HG03066 (cell line): ENCODE measurements around the gene FEM1C.

Experiments used
- ATAC-seq: cut with Tn5 transposase; IDR thresholded peaks from one replicate; pipeline ENCODE4 v1.9.1; 2021; ENCODE audit warnings: low read depth; ENCODE audit not compliant: unreplicated experiment

Gene FEM1C

DNA sequence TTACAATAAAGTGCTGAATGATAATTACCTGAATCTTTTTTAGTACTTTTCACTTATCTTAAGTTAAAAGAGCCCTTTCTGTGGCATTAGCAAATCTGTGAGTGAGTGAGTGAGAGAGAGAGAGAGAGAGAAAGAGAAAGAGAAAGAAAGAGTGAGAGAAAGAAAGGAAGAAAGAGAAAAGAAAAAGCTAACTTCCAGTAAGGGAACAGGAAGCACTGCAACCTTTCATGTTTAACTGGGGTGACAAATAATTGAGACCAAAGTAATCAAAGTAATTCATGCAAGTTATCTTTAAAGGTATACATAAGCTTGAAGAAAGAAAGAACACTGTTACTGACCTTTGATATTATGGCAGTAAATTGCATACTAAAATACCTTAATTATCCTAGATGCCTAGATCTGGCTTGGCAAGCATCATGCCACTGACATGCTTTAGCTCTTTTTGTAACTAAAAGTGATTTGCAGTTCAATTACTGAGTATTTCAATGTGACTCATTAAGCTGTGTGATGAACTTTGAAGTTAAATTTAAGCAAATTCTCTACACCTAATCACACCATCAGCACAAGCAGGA lies 21.7 kb downstream of the FEM1C start:
- no peak for ATAC-seq

DNA sequence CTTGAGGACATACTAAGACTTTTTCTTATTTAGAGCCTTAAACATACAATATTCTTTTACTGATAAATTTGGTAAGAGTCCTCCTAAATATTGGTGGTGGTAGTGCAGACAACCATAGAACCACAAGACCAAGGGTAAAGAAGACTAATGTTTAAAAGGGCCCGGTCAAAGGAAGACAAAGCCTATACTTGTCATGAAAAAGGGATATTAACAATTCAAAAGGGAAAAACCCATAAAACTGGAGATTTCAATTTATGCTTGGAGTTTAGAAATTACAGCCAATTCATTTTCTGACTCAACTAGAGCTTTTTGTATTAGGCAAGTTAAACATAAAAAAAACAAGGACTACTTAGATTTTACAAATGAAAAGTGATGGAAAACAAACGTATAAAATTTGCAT lies 24.4 kb downstream of the FEM1C start:
- no peak for ATAC-seq

- ATAC-seq = no peak
Measured at GRCh38 chr5:115516372-115516771, 28.2 kb downstream of the FEM1C start.

DNA sequence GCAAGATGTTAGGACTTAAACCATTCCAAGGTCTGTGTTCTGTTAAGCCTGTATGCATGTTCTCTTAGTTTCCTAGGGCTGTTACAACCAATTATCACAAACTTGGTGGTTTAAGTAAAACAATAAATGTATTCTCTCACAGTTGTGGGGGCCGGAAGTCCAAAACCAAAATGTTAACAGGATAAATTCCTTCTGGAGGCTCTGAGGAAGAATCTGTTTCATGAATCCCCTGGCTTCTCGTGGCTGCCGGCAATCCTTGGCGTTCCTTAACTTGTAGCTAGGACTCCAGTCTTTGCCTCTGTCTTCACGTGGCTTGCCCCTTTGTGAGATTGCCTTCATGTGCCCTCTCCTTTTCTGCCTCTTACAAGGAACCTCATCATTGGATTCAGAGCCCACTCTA lies 30.4 kb downstream of the FEM1C start:
- no peak for ATAC-seq

DNA sequence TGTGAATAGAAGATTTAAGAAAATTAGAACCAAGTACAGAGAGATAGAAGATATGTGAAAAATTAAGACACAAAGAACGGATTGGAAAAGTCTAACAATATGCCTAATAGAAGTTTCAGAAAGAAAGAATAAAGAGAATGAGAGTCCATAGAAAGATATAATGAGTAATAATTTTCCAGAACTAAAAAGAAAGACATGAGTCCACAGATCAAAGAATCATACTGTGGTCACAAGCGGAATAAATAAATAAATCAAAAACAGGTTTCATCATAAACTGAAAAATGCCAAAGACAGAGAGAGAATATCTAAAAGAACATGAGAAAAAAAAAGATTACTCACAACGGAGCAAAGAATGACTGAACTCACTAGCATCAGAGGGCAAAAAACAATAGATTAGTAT lies 32.9 kb downstream of the FEM1C start:
- no peak for ATAC-seq

DNA sequence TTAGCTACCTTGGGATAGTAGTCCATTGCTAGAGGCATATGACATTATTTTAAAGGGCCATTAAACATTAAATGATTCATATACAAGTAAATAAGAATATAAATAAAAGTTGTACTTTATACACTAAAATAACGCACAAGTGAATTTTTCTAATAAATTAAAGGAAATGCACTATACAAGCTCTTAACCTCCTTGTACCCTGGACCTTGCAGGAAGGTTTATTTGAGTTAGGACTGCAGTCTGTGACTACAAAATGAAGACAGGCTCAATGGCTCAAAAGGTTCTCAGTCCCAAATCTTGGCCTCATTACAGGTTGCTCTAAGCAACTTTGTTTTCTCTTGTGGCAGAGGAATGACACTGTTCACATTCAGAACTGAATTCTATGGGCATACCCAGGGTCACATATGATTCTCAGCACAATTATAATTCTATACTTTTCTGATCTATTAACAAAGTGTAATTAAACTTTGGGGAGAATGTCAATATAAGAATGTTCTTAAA lies 34.4 kb downstream of the FEM1C start:
- ATAC-seq = no peak

DNA sequence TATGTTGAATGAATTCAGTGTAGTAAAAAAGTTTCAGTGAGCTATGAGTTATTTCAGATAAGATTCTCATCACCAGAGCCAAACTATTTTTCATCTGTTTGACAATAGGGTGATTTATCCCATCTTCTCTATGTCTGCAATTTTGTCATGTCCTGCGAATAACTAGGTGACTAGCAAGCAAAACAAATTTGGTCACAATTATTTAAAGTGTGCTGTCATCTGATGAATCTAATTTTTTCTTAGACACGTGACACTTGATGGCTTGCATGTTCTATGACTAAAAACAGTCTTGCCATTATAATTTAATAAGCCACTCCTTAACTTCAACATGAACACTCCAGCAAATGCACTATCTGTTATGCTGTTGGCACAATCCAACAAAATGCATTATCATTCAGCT lies 35.0 kb downstream of the FEM1C start:
- ATAC-seq = no peak

DNA sequence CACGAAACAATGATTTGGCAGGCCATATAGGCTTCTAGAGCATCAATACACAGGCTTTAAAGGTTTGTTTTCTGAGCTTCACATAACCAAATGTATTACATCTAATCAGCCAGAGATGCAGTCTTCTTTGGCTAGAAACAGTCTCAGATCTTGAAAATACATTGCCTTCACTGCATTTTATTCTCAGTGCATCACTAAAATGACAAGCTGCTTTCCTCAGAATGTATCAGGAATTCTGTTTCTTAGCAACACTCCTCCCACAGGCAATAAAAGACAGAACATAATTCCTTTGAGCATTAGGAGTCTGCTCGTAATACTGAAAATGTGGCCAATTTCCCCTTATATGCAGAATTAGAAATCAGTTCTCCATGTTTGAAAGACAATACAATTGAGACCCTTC lies 36.9 kb downstream of the FEM1C start:
- no peak for ATAC-seq

DNA sequence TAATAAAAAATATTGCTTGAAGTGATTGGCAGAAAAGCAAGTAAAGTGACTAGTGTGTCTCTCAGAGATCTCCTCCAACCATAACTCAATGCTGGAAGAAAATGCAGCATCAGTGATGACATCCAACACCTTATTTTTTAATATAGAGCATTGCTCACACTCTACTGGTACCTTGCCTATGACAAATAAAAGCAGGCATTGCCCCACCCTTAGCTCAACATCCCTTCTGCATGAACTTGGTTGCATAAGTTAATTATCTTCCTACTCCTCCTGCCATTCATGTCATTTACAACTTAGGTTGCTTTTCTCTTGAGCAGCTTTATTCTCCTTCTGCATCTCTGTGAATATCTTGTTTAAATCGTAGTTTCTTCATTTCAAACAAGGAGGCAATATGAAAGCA lies 41.2 kb downstream of the FEM1C start:
- ATAC-seq = no peak

- ATAC-seq = no peak
Measured at GRCh38 chr5:115501464-115502210, 42.9 kb downstream of the FEM1C start.

- no peak for ATAC-seq
Measured at GRCh38 chr5:115500225-115500624, 44.4 kb downstream of the FEM1C start.

DNA sequence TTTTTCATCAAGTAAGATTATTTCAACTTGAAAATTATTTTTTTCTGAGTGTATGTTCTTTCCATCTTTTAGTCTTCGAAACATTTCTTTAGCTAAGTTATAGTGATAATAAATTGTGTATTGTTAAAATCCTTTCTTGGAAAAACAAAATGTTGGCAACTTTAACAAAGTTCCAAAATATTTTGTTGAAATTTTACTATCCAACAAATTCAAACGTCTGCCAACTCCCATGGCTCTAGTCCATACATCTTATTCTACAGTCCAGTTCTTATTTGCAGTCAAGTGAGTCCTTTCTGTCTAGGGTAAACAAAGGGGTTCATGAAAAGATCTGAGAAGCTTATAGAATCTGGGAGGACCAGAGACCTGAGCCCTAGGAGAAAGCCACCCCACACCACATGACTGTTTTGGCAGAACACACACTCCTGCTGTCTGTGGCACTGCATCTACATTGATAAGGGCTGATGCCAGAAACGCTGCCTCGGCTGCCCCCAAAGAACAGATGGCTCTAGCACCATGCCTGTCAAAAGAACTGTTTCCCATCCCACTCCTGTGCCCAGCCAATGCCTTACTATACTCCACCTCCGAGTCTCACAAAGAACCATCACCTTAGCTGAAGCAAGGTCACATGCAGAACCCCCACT lies 47.5 kb downstream of the FEM1C start:
- no peak for ATAC-seq

DNA sequence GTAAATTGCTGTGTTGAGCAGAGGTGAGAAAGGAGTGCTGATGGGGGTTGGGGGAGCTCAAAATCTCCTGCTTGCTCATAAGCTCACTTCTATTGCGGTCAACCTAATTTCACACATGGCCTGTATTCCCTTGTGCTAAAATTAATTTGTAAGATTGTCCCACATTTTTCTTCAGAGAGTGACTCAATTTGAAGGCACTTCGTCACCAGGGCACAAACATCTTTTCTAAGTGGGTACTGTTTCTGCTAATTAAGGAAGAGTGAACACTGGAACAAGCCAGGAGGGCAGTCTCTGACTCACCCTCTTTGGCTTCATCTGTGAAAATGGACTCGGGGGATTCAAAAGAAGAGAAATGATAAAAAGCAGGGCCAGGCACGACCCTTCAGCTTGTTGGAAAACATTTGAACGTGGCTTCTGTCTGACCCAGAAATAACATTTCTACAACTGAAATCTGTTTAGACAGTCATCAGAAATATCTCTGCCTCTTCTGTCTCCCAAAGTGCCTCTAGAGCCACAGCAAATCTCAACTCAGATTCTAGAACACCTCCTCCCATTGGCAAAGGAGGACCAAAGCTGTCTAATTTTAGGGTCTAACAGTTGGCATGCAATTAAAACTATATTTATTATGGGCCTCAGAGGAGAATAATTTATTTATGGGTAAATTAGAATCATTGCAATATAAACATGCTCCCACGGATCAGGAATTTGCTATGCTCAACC lies 49.8 kb downstream of the FEM1C start:
- ATAC-seq = peak; percentile 65

DNA sequence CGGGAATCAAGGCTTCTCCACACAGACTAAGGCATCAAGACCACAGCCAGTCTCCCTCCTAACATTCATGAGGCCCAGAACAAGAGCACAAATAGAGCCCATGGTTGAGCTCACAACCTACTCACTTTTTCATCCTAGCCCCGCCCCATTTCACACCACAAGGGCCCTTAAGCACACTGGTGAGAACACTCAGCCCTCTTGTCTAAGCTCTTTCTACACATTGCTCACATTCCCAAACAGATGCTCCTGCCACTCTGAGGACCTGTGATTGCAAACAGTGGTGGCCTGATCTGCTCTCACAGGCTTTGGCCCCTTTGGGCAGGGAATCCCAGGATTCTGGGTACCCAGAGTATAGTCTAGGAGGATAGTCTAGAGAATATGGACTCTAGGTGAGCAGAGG lies 54.0 kb downstream of the FEM1C start:
- no peak for ATAC-seq

GRCh38 chr5:115489733-115490132 lies 54.8 kb downstream of the FEM1C start:
- ATAC-seq = no peak

GRCh38 chr5:115487756-115488155 lies 56.8 kb downstream of the FEM1C start:
- no peak for ATAC-seq

GRCh38 chr5:115487168-115487567 lies 57.4 kb downstream of the FEM1C start:
- ATAC-seq = no peak

DNA sequence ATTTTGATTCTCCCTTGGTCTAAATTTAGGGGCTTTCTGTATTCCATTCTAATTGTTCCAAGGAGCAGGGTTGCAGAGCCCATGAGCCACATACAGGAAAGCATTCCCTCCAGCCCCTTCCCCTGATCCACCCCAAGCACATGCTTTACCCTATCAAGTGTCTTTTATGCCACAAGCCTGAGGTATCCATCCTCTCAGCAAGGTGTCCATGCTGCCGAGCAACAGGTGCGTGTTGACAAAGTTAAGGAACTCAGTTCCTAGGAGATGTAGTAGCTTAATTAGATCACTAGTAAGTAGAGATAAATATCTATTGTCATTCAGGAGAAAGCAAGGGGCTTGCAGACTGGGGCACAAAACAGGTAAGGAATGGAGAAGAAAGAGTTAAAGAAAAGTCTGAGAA lies 57.8 kb downstream of the FEM1C start:
- ATAC-seq = no peak

DNA sequence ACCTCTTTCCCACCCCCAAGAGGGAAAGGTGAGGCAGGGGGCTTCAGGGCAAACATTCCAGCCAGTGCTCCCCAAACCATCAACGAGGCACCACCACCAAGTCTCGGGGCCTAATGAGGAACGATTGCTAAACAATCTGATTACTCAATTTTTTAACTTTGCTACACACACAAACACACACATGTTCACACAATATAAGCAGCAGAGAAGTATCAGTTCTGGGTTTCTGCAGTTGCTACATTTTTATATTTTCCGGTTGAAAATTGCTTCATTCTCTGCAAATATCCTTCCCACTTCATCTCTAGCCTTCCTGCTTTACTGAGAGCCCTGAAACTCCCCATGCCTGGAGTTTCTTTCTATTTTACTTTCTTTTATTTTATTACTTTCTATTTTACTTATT lies 60.2 kb downstream of the FEM1C start:
- no peak for ATAC-seq

DNA sequence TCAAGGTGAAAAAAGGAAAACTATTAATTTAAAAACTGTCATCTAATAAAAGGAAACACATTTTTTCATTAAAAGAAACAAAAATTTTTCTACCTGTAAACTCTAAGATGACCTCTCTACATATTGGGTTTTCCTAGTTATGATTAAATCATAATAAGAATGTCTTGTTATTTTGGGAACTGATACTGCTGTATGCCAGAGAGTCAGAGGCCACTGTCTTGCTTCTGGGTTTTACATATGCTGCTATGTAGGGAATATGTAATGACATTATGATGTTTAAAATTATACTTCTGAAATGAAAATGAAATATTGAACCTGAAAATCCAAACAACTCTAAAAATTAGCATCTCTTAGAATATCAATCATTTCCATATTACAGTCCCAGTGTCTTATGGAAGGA lies 63.7 kb downstream of the FEM1C start:
- ATAC-seq = no peak

DNA sequence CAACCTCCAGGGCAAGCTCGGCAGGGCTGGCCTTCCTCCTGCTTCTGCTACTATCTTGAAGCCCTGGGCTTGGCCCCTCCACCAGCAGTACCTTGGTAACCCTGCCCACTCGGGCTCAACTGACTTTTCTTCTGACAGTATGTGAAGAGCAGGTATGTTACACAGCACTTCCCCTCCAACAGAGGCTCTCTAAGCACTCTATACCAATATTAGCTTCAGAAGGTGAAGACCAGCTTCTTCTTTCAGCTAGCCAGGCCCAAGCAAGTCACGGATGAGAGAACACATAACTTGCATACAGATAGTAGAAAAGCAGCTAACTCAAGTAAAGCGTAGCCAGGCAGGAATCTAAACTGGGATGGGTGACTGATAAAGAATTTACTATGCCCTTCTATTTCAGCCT lies 64.3 kb downstream of the FEM1C start:
- no peak for ATAC-seq
